Left ventricle myocardium inferior (tissue), 1 donor: ENCODE results near the gene NOL4L. TPM values are rescaled to one million over a fixed set of nuclear protein-coding genes. Genes with fewer than 3 reads are reported as not detected.

Source experiments
- DNase-seq: peaks from one replicate; pipeline ENCODE4 v3.0.0-alpha.2; 2020
- H3K27ac ChIP-seq: fragments of 200-600 bp; replicated peaks from 2 replicates; pipeline ENCODE4 v1.8.0; 2021
- H3K27me3 ChIP-seq: fragments of 200-600 bp; 2 replicates; pipeline ENCODE4 v1.8.0; 2021; ENCODE audit warnings: low read depth
- H3K36me3 ChIP-seq: fragments of 200-600 bp; 2 replicates; pipeline ENCODE4 v1.8.0; 2021
- H3K4me1 ChIP-seq: fragments of 200-600 bp; 2 replicates; pipeline ENCODE4 v1.8.0; 2021
- H3K4me3 ChIP-seq: fragments of 200-600 bp; 2 replicates; pipeline ENCODE4 v1.8.0; 2021; ENCODE audit warnings: mild to moderate bottlenecking, moderate library complexity
- H3K9me3 ChIP-seq: fragments of 200-600 bp; replicated peaks from 2 replicates; pipeline ENCODE4 v1.8.0; 2021
- CTCF ChIP-seq: fragments of 200-600 bp; IDR thresholded peaks from 2 replicates; pipeline ENCODE4 v1.8.0; 2021; ENCODE audit warnings: antibody characterized with exemption, mild to moderate bottlenecking, borderline replicate concordance
- intact Hi-C: fragments of 100-400 bp; cut with micrococcal nuclease; formaldehyde crosslinking; loops from one replicate; pipeline ENCODE4 v1.11.0; 2022
- total RNA-seq: library from RNA; stranded (reverse); fragmentation: NEBNext Ultra II Directional; extraction: Animal tissue kit (Norgen Biotek cat#: 25700); gene quantifications from one replicate; pipeline ENCODE4 v1.2.1, GENCODE V29; 2021
- donor health status: DM: no; HTN: yes; CAD: no; lungs with severe emphysema.

NOL4L gene
- total RNA-seq, 1 donor from 2014 or later: 5.6 TPM

GRCh38 chr20:32569018-32569379, 16.1 kb downstream of the NOL4L start:
- Histone ChIP-seq H3K27me3 (peaks cover 6% of the 10 kb centered on the region), H3K4me3 (no peak overlapping the region), H3K4me1 (no peaks in the 10 kb centered on the region), H3K36me3 (no peaks in the 10 kb centered on the region), H3K27ac (no peak overlapping the region), H3K9me3 (no peaks in the 10 kb centered on the region)
- intact Hi-C loops: no loop called here
- DNase-seq: no peak
- TF ChIP-seq CTCF: no peak

- intact Hi-C loops: no loop called here
- TF ChIP-seq CTCF: no peak
- Histone ChIP-seq H3K27ac (no peak overlapping the region), H3K36me3 (no peaks in the 10 kb centered on the region), H3K4me3 (no peak overlapping the region), H3K4me1 (no peaks in the 10 kb centered on the region), H3K9me3 (no peaks in the 10 kb centered on the region), H3K27me3 (no peaks in the 10 kb centered on the region)
- DNase-seq: no peak
Measured at GRCh38 chr20:32567384-32568178, 17.6 kb downstream of the NOL4L start.

- no peak for DNase-seq
- Histone ChIP-seq H3K27ac (no peak overlapping the region), H3K4me3 (no peak overlapping the region), H3K27me3 (no peaks in the 10 kb centered on the region), H3K36me3 (no peaks in the 10 kb centered on the region), H3K4me1 (no peaks in the 10 kb centered on the region), H3K9me3 (no peaks in the 10 kb centered on the region)
- intact Hi-C loops: no loop called here
- no peak for TF ChIP-seq CTCF
Measured at GRCh38 chr20:32566379-32567374, 18.5 kb downstream of the NOL4L start.

GRCh38 chr20:32565735-32566032, 19.4 kb downstream of the NOL4L start:
- DNase-seq: no peak
- H3K27ac ChIP-seq: no peak overlapping the region
- no peak for TF ChIP-seq CTCF
- H3K4me1 ChIP-seq: no peaks in the 10 kb centered on the region
- H3K27me3 ChIP-seq: no peaks in the 10 kb centered on the region
- H3K9me3 ChIP-seq: no peaks in the 10 kb centered on the region
- H3K4me3 ChIP-seq: no peak overlapping the region
- no peaks in the 10 kb centered on the region for H3K36me3 ChIP-seq
- intact Hi-C loops: no loop called here

- intact Hi-C loops: no loop called here
- Histone ChIP-seq H3K9me3 (no peaks in the 10 kb centered on the region), H3K27me3 (peaks cover under 1% of the 10 kb centered on the region), H3K27ac (no peak overlapping the region), H3K36me3 (no peaks in the 10 kb centered on the region), H3K4me1 (no peaks in the 10 kb centered on the region), H3K4me3 (no peak overlapping the region)
- TF ChIP-seq CTCF: no peak
- peak; percentile 57 for DNase-seq
Measured at GRCh38 chr20:32564921-32565734, 20.0 kb downstream of the NOL4L start.
